HS-27A (cell line): ENCODE measurements around the gene USP21.
"Not testable (repeated sequence)": the region's sequence is repeated elsewhere in the genome, so short reads cannot be mapped to it uniquely, and the experiment has no call there.

Experiments used
- DNase-seq: peaks from one replicate; pipeline ENCODE4 v3.0.0-alpha.2; 2012; ENCODE audit warnings: low read depth, missing footprints

Gene USP21, protein sequence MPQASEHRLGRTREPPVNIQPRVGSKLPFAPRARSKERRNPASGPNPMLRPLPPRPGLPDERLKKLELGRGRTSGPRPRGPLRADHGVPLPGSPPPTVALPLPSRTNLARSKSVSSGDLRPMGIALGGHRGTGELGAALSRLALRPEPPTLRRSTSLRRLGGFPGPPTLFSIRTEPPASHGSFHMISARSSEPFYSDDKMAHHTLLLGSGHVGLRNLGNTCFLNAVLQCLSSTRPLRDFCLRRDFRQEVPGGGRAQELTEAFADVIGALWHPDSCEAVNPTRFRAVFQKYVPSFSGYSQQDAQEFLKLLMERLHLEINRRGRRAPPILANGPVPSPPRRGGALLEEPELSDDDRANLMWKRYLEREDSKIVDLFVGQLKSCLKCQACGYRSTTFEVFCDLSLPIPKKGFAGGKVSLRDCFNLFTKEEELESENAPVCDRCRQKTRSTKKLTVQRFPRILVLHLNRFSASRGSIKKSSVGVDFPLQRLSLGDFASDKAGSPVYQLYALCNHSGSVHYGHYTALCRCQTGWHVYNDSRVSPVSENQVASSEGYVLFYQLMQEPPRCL

GRCh38 chr1:161159087-161159912 lies at the start of gene USP21:
TSS of gene USP21 (plus strand) at chr1:161159500. CDS start at chr1:161160641, 1,141 bp downstream.
- peak; percentile 66 for DNase-seq

DNA sequence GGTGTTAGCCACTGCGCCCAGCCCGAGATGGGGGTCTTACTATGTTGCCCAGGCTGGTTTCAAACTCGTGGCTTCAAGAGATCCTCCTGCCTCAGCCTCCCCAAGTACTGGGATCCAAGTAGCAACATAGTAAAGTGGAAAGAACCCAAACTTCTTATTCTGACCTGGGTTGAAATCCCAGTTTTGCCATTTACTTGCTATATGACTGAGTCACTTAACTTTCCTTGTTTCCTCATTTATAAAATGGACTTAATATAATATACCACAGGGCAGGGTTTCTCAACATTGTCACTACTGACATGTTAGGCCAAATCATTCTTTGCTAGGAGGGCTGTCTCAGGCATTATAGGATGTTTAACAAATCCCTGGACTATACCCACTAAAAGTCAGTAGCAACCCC lies 48.2 kb upstream of the USP21 start:
- DNase-seq = no peak

DNA sequence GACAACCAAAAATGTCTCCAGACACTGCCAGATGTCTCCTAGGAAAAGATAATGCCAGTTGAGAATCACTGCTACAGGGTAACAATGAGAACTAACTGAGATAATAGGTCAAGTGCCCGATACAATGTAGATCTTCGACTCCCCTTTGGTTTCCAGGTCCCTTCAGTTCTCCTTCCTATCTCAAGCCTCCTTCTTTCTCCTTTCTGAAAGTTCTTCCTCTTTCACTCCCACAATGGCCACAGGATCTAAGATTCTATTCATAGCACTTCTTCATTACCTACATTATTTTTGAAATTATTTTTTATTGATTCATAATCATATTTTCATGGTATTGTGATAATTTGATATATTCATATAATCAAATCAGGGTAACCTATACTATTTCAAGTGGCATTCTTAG lies 47.8 kb upstream of the USP21 start:
- DNase-seq = no peak

GRCh38 chr1:161113915-161114314 lies 45.4 kb upstream of the USP21 start:
- no peak for DNase-seq

GRCh38 chr1:161114556-161114955 lies 44.7 kb upstream of the USP21 start:
- no peak for DNase-seq

DNA sequence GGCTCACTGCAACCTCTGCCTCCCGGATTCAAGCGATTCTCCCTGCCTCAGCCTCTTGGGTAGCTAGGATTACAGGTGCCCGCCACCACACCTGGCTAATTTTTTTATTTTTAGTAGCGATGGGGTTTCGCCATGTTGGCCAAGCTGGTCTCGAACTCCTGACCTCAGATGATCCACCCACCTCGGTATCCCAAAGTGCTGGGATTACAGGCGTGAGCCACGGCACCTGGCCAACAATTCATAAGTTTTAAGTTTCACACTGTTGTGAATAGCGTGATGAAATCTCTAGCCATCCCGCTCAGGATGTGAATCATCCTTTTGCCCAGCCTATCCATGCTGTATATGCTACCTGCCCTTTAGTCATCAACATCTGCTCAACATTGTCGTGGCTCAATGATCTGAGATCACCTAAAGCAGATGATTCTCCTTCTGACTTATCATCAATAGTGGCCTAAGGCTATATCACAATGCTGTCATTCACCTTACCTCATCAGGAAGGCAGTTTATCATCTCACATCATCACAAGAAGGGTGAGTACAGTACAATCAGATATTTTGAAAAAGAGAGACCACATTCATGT lies 44.1 kb upstream of the USP21 start:
- DNase-seq = peak; percentile 65

DNA sequence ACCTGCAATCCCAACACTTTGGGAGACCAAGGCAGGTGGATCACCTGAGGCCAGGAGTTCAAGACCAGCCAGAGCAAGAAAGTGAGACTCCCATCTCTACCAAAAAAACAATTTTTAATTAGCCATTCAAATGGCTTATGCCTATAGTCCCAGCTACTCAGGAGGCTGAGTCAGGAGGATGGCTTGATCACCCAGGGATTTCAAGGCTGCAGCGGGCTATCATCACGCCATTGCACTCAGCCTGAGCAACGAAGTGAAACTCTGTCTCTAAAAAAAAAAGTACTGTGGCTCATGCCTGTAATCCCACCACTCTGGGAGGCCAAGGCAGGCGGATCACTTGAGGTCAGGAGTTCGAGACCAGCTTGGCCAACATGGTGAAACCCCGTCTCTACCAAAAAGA lies 43.3 kb upstream of the USP21 start:
- not testable (repeated sequence) for DNase-seq

- peak; percentile 48 for DNase-seq
These were observed 41.3 kb upstream of the USP21 start, which contains the start of the genes NIT1 and PFDN2 for GRCh38 chr1:161117759-161118581. TSS of gene NIT1 (plus strand) at chr1:161118105. CDS start at chr1:161118177, 72 bp downstream. TSS of gene PFDN2 (minus strand) at chr1:161118037. CDS start at chr1:161118026, 11 bp downstream.

DNA sequence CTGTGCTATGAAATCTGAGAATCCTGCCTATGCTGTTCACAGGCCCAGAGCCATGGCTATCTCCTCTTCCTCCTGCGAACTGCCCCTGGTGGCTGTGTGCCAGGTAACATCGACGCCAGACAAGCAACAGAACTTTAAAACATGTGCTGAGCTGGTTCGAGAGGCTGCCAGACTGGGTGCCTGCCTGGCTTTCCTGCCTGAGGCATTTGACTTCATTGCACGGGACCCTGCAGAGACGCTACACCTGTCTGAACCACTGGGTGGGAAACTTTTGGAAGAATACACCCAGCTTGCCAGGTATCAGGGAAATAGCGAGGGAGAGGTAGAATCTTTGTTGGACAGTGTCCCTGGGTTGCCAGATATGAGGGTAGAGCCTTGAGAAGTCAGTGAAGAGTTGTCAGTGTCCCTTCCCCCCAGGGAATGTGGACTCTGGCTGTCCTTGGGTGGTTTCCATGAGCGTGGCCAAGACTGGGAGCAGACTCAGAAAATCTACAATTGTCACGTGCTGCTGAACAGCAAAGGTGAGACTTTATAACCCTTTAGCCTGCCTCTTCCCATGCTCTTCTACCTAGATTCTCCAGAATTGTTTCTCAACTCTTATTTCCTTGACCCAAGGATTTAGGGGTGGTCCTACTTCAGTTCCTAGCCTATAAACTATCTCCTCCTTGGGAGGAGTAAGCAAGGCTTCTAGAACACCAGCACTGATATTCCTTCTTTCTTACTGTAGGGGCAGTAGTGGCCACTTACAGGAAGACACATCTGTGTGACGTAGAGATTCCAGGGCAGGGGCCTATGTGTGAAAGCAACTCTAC lies 40.0 kb upstream of the USP21 start:
- no peak for DNase-seq

DNA sequence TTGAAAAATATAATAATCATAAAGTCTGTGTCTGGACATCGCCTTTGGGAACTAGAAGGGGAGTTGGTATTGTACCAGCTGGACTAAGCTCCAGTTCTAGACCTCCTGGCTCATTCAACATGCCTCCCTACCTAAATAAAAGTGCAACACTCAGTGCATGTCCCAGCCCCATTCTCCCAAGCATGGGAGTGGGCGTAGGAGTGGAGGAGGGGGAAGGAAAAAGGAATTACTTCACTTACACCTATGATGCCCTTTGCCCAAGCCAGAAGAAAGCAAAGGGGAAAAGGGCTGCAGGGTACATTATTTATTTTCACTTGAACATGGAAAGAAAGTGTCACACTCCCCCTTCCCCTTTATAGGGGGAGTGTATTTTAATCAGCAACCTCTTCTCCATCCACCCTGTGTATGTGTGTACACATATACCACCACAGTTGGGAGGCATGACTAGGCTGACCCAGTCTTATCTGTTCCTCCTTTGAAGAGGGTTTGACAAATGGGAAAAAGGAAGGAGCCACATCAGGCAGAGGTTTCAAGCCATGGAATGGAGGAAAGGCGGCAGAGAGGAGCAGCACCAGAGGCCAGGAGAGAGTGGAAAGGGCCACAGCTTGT lies 38.2 kb upstream of the USP21 start:
- no peak for DNase-seq

- no peak for DNase-seq
These were observed 37.5 kb upstream of the USP21 start for GRCh38 chr1:161121834-161122233.

DNA sequence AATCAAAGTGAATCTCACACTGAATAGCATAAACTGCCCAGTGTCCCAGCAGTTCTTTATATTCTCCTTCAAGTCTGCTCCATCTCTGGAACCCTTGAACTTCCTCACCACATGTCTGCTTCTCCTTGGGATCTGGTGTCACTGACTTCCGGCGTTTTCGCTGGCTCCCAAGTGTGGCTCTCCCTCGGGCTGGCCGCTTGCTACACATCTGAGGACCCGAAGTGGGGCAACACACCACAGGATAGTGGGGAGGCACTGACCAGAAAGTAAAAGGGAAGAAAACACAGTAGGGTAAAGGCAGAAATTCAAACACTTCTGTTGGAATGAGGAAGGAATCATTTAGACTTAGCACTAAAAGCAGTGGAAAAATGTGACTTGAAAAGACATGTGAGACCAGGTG lies 36.3 kb upstream of the USP21 start:
- DNase-seq = no peak

DNA sequence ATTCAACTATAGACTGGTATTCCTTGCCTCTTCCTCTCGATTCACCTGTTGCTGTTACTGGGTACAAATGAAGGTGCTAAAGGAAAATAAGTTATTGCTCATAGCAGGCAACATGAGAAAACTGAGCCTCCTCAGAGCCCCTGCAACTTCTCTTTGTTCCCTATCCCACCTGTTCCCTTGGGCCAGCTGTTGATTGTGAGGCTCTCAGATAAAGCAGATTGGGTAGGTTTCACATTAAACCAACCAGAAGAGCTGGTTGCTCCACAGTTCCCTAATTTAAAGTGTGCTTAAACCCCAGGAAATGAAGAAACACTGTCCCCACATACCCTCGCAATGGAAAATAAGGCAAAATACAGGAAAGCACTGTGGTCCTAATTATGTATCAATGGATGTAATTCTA lies 31.7 kb upstream of the USP21 start:
- DNase-seq = no peak

DNA sequence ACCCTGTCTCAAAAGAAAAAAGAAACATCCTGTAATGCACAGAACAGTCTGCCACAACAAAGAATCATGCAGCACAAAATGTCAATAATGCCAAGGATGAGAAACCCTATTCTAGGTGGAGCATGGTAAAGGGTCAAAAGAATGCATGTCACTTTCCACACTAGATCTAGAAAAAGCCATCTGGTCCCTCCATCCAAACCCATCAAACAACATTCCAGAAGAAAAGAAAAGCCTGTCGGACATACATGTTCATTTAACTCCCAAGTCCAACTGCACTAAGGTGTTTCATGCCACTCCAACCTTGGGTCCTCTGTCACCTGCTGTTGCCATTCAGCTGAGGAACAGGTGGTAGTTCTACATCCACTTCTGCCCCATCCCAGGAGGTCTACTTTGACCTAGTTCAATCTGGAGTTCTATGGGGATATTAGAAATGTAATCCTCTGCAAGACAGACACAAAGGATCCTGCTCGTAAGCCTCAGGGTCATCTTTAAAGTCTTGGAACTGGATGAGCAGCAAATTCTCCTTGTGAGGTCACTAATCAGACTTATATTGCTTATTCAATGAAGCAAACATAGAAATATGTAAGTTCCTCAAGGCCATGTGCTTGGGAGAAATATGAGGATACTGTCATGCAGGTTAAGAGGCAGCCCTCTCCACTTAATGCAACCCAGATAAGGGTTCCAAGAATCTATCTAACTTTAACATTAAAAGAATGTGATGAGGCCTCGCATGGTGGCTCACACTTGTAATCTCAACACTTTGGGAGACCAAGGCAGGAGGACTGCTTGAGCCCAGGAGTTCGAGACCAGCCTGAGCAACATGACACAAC lies 30.5 kb upstream of the USP21 start:
- no peak for DNase-seq

DNA sequence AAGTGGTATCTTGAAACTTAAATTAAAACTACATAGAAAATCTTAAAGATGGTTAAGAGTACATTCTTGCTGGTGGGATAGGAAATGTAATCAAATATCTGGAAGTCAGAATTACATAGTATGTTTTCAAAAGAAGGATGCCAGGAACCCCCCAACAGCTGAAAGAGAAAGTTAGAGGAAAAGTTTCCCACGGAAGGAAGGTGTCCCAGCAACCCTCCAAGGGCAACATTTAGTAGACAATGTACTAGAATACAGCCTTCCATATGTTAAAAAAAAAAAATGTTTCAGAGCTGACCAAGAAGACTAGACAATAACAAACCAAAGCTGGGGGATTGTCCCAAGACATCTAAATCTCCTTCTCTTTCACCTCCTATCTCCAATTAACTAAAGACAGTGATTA lies 29.0 kb upstream of the USP21 start:
- DNase-seq = no peak

DNA sequence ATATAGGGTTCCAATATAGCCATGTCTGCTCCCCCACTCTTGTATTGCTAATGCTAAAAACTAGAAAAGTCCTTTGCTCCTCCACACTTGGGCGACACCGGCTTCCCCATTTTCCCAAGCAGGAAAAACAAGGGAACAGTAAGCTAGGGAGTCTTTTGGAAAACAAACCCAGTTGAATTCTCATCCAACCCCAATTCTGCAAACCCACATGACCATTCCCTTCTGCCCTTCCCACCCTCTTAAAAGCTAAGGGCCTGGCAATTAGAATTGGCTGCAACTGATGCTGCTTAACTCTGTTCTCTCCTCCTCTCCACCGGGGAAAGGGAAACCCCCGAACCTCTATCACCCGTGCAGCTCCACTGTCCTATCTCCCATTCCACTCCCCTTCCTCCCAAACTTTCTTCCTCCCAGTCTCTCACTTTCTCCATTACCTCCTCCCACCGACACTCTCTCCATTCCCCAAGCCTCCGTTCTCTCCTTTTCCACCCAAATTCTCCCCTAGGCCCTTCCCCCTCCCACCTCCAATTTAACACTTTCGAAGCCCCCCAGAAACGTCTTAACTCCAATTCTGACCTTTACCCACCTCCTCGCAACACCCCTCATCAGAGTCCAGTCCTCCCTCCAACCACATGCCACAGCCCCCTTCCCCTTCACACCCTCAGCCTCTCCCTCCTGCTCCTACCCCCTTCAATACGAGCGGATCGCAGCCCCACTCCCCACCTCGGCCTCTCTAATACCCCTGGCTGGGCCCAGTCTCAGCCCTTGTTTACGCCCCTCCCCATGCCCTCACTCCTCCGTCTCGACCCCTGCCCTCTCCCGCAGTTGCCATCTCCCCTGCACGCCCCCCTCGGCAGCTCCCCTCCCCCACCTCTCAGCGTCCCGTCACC lies 27.5 kb upstream of the USP21 start:
- no peak for DNase-seq

DNA sequence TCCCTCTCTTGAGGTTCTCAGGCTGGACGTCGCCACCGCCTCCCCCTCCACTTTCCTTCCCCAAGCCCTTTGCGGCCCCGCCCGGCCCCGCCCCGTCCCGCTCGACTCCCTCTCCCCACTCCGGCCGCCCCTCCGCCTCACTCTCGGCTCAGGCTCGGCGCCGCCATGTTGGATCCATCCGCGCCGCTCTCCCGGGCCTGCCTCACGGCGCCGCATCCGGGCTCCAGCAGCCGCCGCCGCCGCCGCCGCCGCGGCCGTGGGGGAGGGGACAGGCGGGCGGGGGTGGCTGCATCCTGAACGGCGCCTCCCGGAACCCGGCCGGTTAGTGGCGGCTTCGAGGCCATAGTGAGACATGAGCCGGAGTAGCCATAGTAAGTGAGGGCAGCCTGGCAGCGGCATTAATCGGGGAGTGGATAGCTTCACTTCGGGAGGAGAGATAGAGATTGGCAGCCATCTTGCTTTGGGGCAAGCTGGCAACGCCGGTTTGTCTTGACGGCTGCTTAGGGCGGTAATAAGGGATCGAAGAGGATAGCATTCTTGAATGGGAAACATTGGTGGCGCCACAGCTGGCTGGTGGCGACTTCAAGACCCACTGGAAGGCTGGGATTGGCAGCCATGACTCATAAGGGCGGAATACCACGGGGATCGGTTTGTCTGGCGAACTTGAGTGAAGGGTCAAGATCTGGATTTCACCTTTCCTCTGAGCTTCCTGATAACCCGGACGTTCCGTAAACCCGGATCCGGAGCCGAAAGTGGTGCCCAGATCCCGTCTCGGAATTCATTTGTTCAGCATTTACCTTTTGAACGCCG lies 26.7 kb upstream of the USP21 start, which contains the start of gene DEDD:
DEDD (minus strand) TSS at position 258 of the 810 bp plus-strand sequence. CDS start 8,205 bp downstream, outside the sequence.
- peak; percentile 93 for DNase-seq
